GM23248 (cell line): ENCODE measurements around the gene NOS1.

ENCODE experiments used
- EZH2 ChIP-seq: fragments of 200-600 bp; sonication (generic); IDR thresholded peaks from 2 replicates; pipeline ENCODE4 v1.6.1; 2018; ENCODE audit warnings: antibody characterized with exemption, mild to moderate bottlenecking; ENCODE audit not compliant: insufficient read depth, poor library complexity, severe bottlenecking
- EZH2phosphoT487 ChIP-seq: fragments of 200-600 bp; sonication (generic); IDR thresholded peaks from 2 replicates; pipeline ENCODE4 v1.6.1; 2018; ENCODE audit warnings: antibody characterized with exemption, moderate library complexity, mild to moderate bottlenecking, low read depth; ENCODE audit not compliant: insufficient read depth

GRCh38 chr12:117377758-117378157, 16.3 kb upstream of the NOS1 start:
- TF ChIP-seq EZH2 (no peak), EZH2phosphoT487 (no peak)
